HepG2 (cell line): ENCODE measurements around the gene BCKDHB. TPM values are rescaled to one million over a fixed set of nuclear protein-coding genes. Genes with fewer than 3 reads are reported as not detected.
A peak's percentile ranks its signal among the peaks of the same experiment; 100 is the strongest.

ENCODE experiments used
- ATAC-seq: fragments of 200-7000 bp; cut with Tn5 transposase; 3 replicates; pipeline ENCODE4 v1.9.1; 2020; ENCODE audit warnings: mild to moderate bottlenecking, moderate library complexity
- BruUV-seq: library from RNA; stranded (reverse); fragments of 400-500 nt; replicated peaks from 2 replicates; lab custom pipeline; 2021; lab: Mats Ljungman, UMichigan
- CTCF ChIA-PET: fragments of 300-600 bp; formaldehyde crosslinking; extraction: SDS; loops from one replicate; lab custom pipeline; 2021; ENCODE audit warnings: low total read pairs, inconsistent platforms, low intra/inter-chr PET ratio; lab: Yijun Ruan, JAX
- POLR2A ChIA-PET: fragments of 350-600 bp; sonication (Branson Sonifier 250); formaldehyde crosslinking; loops from one replicate; lab custom pipeline; 2020; ENCODE audit warnings: antibody characterized with exemption, inconsistent platforms; lab: Yijun Ruan, JAX
- DNase-seq: peaks from one replicate; pipeline ENCODE4 v3.0.0-alpha.2; 2015; ENCODE audit warnings: low spot score
- FAIRE-seq: peaks from 3 replicates; lab custom pipeline; 2011; peaks lifted over from hg19 to GRCh38; lab: Jason Lieb, UNC
- H2AFZ ChIP-seq: one replicate; pipeline ENCODE4 v1.6.1; 2011; ENCODE audit warnings: low read length, inconsistent platforms
- H3K27ac ChIP-seq: fragments of 300-600 bp; 3 replicates; pipeline ENCODE4 v1.8.0; 2011; ENCODE audit warnings: mixed run types, mild to moderate bottlenecking, mixed read lengths, low read length, inconsistent platforms; ENCODE audit not compliant: insufficient read depth; ENCODE audit errors: extremely low read length
- H3K27me3 ChIP-seq, 2 experiments: fragments of 200-600 bp in 1 of 2; 2 replicates in 1 of 2; 3 replicates in 1 of 2; pipeline versions ENCODE4 v1.6.0 to v1.8.0; 2011; ENCODE audit warnings: low read length in 2 of 2, mild to moderate bottlenecking in 2 of 2, moderate library complexity in 2 of 2, inconsistent platforms in 1 of 2; ENCODE audit not compliant: insufficient read depth in 2 of 2, control insufficient read depth in 1 of 2
- H3K36me3 ChIP-seq, 2 experiments: fragments of 200-600 bp in 1 of 2; replicated peaks in 1 of 2; 2 replicates in 1 of 2; 3 replicates in 1 of 2; pipeline versions ENCODE4 v1.5.1 to v1.8.0; 2011; ENCODE audit warnings: low read length in 2 of 2, inconsistent platforms in 1 of 2; ENCODE audit not compliant: insufficient read depth in 2 of 2, control insufficient read depth in 1 of 2
- H3K4me1 ChIP-seq: 2 replicates; pipeline ENCODE4 v1.5.1; 2012; ENCODE audit warnings: low read length, inconsistent platforms; ENCODE audit not compliant: insufficient read depth
- H3K4me2 ChIP-seq: 2 replicates; pipeline ENCODE4 v1.6.0; 2011; ENCODE audit warnings: low read depth, low read length, inconsistent platforms
- H3K4me3 ChIP-seq, 3 experiments: fragments of 200-600 bp in 1 of 3; sonication (generic), shearing (Covaris generic) in 1 of 3; replicated peaks in 1 of 3; 2 replicates each; pipeline ENCODE4 v1.5.1; 2011 to 2016; ENCODE audit warnings: low read length in 3 of 3, inconsistent platforms in 2 of 3, low read depth in 2 of 3, mild to moderate bottlenecking in 2 of 3, control low read depth in 1 of 3, mixed read lengths in 1 of 3; ENCODE audit not compliant: insufficient read depth in 1 of 3
- H3K79me2 ChIP-seq: one replicate; pipeline ENCODE4 v1.6.1; 2011; ENCODE audit warnings: low read length, inconsistent platforms; ENCODE audit not compliant: insufficient read depth
- H3K9ac ChIP-seq: 2 replicates; pipeline ENCODE4 v1.6.0; 2011; ENCODE audit warnings: mild to moderate bottlenecking, low read depth, low read length, inconsistent platforms; ENCODE audit not compliant: insufficient read depth
- H3K9me3 ChIP-seq: 2 replicates; pipeline ENCODE4 v1.5.1; 2012; ENCODE audit warnings: mild to moderate bottlenecking, low read length
- H4K20me1 ChIP-seq: 2 replicates; pipeline ENCODE4 v1.6.0; 2011; ENCODE audit warnings: inconsistent platforms, mild to moderate bottlenecking, low read length, moderate library complexity; ENCODE audit not compliant: insufficient read depth
- CTCF ChIP-seq: sonication (generic); formaldehyde crosslinking; IDR thresholded peaks from 2 replicates; pipeline ENCODE4 v1.5.0; 2020; ENCODE audit warnings: mild to moderate bottlenecking, missing genetic modification reagents, moderate library complexity
- ELK4 ChIP-seq: sonication (generic); formaldehyde crosslinking; IDR thresholded peaks from 2 replicates; pipeline ENCODE4 v1.9.0; 2021; ENCODE audit warnings: missing genetic modification reagents, borderline replicate concordance
- FOXJ3 ChIP-seq: sonication (generic); formaldehyde crosslinking; IDR thresholded peaks from 2 replicates; pipeline ENCODE4 v1.4.0; 2020; ENCODE audit warnings: missing genetic modification reagents, mild to moderate bottlenecking, borderline replicate concordance
- HMGA1 ChIP-seq: sonication (generic); formaldehyde crosslinking; conservative IDR thresholded peaks from 2 replicates; pipeline ENCODE4 v1.4.0; 2020; ENCODE audit warnings: missing genetic modification reagents
- HOMEZ ChIP-seq: IDR thresholded peaks from 2 replicates; pipeline ENCODE4 v1.6.1; 2016; ENCODE audit warnings: low read depth
- LCORL ChIP-seq, 2 experiments: fragments of 450-650 bp in 1 of 2; sonication (generic) in 1 of 2; formaldehyde crosslinking in 1 of 2; IDR thresholded peaks; 2 replicates each; pipeline versions ENCODE4 v1.5.0 to v1.6.1; 2017 to 2020; ENCODE audit warnings: antibody characterized with exemption in 1 of 2, missing genetic modification reagents in 1 of 2
- NFIC ChIP-seq: IDR thresholded peaks from 2 replicates; pipeline ENCODE4 v1.6.1; 2012; ENCODE audit warnings: mild to moderate bottlenecking, low read length, inconsistent platforms
- PITX1 ChIP-seq: sonication (generic); formaldehyde crosslinking; IDR thresholded peaks from 2 replicates; pipeline ENCODE4 v1.5.1; 2020; ENCODE audit warnings: mild to moderate bottlenecking, missing genetic modification reagents
- RXRB ChIP-seq: IDR thresholded peaks from 2 replicates; pipeline ENCODE4 v1.6.1; 2016; ENCODE audit warnings: borderline replicate concordance, missing genetic modification reagents, missing compliant biosample characterization
- STAG1 ChIP-seq: sonication (generic); formaldehyde crosslinking; IDR thresholded peaks from 2 replicates; pipeline ENCODE4 v1.4.0; 2020; ENCODE audit warnings: missing genetic modification reagents
- TRIM22 ChIP-seq: fragments of 450-650 bp; IDR thresholded peaks from 2 replicates; pipeline ENCODE4 v1.6.1; 2017
- ZNF101 ChIP-seq: sonication (generic); formaldehyde crosslinking; IDR thresholded peaks from 2 replicates; pipeline ENCODE4 v1.4.0; 2020; ENCODE audit warnings: mild to moderate bottlenecking, low read depth, missing genetic modification reagents, borderline replicate concordance
- ZNF335 ChIP-seq: sonication (generic); formaldehyde crosslinking; IDR thresholded peaks from 2 replicates; pipeline ENCODE4 v1.4.0; 2020; ENCODE audit warnings: missing genetic modification reagents
- ZNF790 ChIP-seq: sonication (generic); formaldehyde crosslinking; IDR thresholded peaks from 2 replicates; pipeline ENCODE4 v1.8.0; 2022; ENCODE audit warnings: missing genetic modification reagents, mild to moderate bottlenecking, borderline replicate concordance
- whole genome bisulfite sequencing: methylation state at CpG from one replicate; pipeline ENCODE4 v1.1.6; 2017; ENCODE audit warnings: low lambda C conversion rate; 5-methylcytosine and 5-hydroxymethylcytosine counted together
- in situ Hi-C: cut with HindIII; loops from 2 replicates; pipeline ENCODE4 v1.10.0; 2017; ENCODE audit warnings: low pct_unique_long_range_greater_than_20kb; ENCODE audit not compliant: extremely low pct_ligation_motif_present
- intact Hi-C: fragments of 100-400 bp; cut with micrococcal nuclease; formaldehyde crosslinking; loops from one replicate; pipeline ENCODE4 v1.10.0; 2022; ENCODE audit not compliant: unreplicated experiment
- polyA plus RNA-seq, 8 experiments: library from polyadenylated mRNA; depleted of rRNA in 3 of 8; stranded (reverse) in 7 of 8; unstranded in 1 of 8; fragments of >200 nt; fragmentation: Illumina TruSeq in 4 of 8; extraction: Trizol in 4 of 8; gene quantifications; 2 replicates each; pipeline versions ENCODE4 v1.2.1 to v1.2.3, GENCODE V29; 2011 to 2016; ENCODE audit warnings: low read depth in 4 of 8, missing spikeins in 1 of 8, mixed read lengths in 1 of 8; ENCODE audit not compliant: insufficient read depth in 1 of 8
- total RNA-seq, 5 experiments: library from RNA; depleted of rRNA; stranded (reverse); fragments of >200 nt; fragmentation: Illumina TruSeq; extraction: Trizol; gene quantifications; 2 replicates each; pipeline ENCODE4 v1.2.3, GENCODE V29; 2016; ENCODE audit warnings: low read depth in 1 of 5
- TF ChIP-seq, protein P1 (sequence below): sonication (generic); formaldehyde crosslinking; IDR thresholded peaks from 2 replicates; pipeline ENCODE4 v1.4.0; 2020; ENCODE audit warnings: low read depth, mild to moderate bottlenecking, missing genetic modification reagents

BCKDHB gene
- total and polyA plus RNA-seq, 2 of the 13 experiments (the other 11 are each of a cell fraction or from before 2014, with no cell fraction given): 10.8 to 13.6 TPM

GRCh38 chr6:80129485-80129884 is 23.0 kb downstream of the BCKDHB start (continued):
- TF ChIP-seq ELK4 (CRISPR knock-in tag) (no peak), ZNF101 (CRISPR knock-in tag) (no peak), ZNF335 (CRISPR knock-in tag) (no peak)
- TF ChIP-seq, protein P1, sequence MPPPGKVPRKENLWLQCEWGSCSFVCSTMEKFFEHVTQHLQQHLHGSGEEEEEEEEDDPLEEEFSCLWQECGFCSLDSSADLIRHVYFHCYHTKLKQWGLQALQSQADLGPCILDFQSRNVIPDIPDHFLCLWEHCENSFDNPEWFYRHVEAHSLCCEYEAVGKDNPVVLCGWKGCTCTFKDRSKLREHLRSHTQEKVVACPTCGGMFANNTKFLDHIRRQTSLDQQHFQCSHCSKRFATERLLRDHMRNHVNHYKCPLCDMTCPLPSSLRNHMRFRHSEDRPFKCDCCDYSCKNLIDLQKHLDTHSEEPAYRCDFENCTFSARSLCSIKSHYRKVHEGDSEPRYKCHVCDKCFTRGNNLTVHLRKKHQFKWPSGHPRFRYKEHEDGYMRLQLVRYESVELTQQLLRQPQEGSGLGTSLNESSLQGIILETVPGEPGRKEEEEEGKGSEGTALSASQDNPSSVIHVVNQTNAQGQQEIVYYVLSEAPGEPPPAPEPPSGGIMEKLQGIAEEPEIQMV (CRISPR knock-in tag): no peak
- TF ChIP-seq, all 625 proteins: peak for 0

DNA sequence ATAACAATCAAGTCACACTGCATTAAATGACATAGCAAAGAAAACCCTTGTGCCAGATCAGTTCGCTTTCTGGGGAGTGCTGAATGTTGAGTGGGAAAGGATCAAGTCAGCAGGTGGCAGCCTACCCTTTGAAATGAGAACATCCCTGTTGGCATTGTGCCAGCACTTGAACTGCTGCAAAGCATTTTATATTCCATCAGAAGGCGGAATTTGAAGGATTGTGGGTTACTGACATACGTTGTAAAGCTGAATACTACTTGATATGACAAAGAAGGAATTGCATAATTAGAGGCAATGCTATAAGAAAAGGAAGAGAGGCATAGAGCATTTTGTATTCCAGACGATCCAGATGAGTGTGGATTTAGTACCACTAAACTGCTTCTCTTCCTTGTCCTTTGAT is 26.5 kb downstream of the BCKDHB start:
- no peaks in the 10 kb centered on the region for H4K20me1 ChIP-seq
- TF ChIP-seq LCORL (IDR thresholded peaks at IDR 0.05) (peak; percentile 94), LCORL (CRISPR knock-in tag; IDR thresholded peaks at IDR 0.05) (no peak), STAG1 (CRISPR knock-in tag) (peak; percentile 66), PITX1 (no peak), HMGA1 (no peak), FOXJ3 (CRISPR knock-in tag) (no peak), ZNF790 (CRISPR knock-in tag) (no peak), NFIC (0 out of 2 replicates have a peak, but pooled peaks have one; percentile 44), RXRB (CRISPR knock-in tag) (no peak), HOMEZ (CRISPR knock-in tag) (no peak), TRIM22 (no peak), CTCF (peak; percentile 58)
- H3K9me3 ChIP-seq: no peaks in the 10 kb centered on the region
- ChIA-PET CTCF (no interaction called here), POLR2A (no interaction called here)
- in situ Hi-C loops: no loop called here
- H3K4me3 ChIP-seq: no peak overlapping the region
- no peaks in the 10 kb centered on the region for H3K4me1 ChIP-seq
- 93% methylated on average over 4 of the region's 4 CpGs for WGBS
- FAIRE-seq: peak; percentile 56
- no peaks in the 10 kb centered on the region for H3K79me2 ChIP-seq
- peak; percentile 27 for DNase-seq
- peaks cover 2 to 12% of the 10 kb centered on the region in 2 experiments; a peak in 3 of 5 replicates for H3K36me3 ChIP-seq
- intact Hi-C loops: no loop called here
- H3K9ac ChIP-seq: no peak overlapping the region
- no peak overlapping the region for H3K27ac ChIP-seq
- no peaks in the 10 kb centered on the region for H3K27me3 ChIP-seq
- no peak overlapping the region for H2AFZ ChIP-seq
- BruUV-seq: no TSS peak
- ATAC-seq: no peak
- H3K4me2 ChIP-seq: no peak overlapping the region
